ENCODE results near the gene WDR6. TPM values are rescaled to one million over a fixed set of nuclear protein-coding genes. Genes with fewer than 3 reads are reported as not detected.

The WDR6 gene
- total and polyA plus RNA-seq, 2 experiments from 2014 or later, result 76.5 to 156 TPM

DNA sequence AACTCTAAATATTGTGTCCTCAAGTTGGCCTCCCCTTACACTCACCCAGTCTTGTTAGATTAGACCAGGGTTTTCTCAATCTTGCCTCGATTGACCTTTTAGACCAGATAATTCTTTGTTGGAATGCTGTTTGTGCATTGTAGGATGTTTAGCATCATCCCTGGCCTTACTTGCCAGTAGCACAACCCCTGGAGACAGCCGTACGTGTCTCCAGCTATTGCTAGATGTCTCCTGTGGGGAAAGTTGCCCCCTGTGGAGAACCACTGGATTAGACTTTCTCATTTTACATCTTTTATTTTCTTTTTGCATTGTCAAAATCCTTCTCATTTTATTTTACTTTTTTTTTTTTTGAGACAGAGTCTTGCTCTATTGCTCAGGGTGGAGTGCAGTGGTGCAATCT, 2.2 kb downstream of the WDR6 start (continued):
- TF ChIP-seq, protein P1, sequence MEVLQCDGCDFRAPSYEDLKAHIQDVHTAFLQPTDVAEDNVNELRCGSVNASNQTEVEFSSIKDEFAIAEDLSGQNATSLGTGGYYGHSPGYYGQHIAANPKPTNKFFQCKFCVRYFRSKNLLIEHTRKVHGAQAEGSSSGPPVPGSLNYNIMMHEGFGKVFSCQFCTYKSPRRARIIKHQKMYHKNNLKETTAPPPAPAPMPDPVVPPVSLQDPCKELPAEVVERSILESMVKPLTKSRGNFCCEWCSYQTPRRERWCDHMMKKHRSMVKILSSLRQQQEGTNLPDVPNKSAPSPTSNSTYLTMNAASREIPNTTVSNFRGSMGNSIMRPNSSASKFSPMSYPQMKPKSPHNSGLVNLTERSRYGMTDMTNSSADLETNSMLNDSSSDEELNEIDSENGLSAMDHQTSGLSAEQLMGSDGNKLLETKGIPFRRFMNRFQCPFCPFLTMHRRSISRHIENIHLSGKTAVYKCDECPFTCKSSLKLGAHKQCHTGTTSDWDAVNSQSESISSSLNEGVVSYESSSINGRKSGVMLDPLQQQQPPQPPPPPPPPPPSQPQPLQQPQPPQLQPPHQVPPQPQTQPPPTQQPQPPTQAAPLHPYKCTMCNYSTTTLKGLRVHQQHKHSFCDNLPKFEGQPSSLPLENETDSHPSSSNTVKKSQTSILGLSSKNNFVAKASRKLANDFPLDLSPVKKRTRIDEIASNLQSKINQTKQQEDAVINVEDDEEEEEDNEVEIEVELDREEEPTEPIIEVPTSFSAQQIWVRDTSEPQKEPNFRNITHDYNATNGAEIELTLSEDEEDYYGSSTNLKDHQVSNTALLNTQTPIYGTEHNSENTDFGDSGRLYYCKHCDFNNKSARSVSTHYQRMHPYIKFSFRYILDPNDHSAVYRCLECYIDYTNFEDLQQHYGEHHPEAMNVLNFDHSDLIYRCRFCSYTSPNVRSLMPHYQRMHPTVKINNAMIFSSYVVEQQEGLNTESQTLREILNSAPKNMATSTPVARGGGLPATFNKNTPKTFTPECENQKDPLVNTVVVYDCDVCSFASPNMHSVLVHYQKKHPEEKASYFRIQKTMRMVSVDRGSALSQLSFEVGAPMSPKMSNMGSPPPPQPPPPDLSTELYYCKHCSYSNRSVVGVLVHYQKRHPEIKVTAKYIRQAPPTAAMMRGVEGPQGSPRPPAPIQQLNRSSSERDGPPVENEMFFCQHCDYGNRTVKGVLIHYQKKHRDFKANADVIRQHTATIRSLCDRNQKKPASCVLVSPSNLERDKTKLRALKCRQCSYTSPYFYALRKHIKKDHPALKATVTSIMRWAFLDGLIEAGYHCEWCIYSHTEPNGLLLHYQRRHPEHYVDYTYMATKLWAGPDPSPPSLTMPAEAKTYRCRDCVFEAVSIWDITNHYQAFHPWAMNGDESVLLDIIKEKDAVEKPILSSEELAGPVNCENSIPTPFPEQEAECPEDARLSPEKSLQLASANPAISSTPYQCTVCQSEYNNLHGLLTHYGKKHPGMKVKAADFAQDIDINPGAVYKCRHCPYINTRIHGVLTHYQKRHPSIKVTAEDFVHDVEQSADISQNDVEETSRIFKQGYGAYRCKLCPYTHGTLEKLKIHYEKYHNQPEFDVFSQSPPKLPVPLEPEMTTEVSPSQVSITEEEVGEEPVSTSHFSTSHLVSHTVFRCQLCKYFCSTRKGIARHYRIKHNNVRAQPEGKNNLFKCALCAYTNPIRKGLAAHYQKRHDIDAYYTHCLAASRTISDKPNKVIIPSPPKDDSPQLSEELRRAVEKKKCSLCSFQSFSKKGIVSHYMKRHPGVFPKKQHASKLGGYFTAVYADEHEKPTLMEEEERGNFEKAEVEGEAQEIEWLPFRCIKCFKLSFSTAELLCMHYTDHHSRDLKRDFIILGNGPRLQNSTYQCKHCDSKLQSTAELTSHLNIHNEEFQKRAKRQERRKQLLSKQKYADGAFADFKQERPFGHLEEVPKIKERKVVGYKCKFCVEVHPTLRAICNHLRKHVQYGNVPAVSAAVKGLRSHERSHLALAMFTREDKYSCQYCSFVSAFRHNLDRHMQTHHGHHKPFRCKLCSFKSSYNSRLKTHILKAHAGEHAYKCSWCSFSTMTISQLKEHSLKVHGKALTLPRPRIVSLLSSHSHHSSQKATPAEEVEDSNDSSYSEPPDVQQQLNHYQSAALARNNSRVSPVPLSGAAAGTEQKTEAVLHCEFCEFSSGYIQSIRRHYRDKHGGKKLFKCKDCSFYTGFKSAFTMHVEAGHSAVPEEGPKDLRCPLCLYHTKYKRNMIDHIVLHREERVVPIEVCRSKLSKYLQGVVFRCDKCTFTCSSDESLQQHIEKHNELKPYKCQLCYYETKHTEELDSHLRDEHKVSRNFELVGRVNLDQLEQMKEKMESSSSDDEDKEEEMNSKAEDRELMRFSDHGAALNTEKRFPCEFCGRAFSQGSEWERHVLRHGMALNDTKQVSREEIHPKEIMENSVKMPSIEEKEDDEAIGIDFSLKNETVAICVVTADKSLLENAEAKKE (CRISPR knock-in tag; IDR thresholded peaks at IDR 0.05), result no peak
- no peak for TF ChIP-seq STAT1 (IDR thresholded peaks at IDR 0.05; ENCODE audit: unreplicated experiment)
- TF ChIP-seq, protein P2, sequence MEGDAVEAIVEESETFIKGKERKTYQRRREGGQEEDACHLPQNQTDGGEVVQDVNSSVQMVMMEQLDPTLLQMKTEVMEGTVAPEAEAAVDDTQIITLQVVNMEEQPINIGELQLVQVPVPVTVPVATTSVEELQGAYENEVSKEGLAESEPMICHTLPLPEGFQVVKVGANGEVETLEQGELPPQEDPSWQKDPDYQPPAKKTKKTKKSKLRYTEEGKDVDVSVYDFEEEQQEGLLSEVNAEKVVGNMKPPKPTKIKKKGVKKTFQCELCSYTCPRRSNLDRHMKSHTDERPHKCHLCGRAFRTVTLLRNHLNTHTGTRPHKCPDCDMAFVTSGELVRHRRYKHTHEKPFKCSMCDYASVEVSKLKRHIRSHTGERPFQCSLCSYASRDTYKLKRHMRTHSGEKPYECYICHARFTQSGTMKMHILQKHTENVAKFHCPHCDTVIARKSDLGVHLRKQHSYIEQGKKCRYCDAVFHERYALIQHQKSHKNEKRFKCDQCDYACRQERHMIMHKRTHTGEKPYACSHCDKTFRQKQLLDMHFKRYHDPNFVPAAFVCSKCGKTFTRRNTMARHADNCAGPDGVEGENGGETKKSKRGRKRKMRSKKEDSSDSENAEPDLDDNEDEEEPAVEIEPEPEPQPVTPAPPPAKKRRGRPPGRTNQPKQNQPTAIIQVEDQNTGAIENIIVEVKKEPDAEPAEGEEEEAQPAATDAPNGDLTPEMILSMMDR (conservative IDR thresholded peaks at IDR 0.05; ENCODE audit: low read depth in 2 of 2), result no peak
- TF ChIP-seq POLR2AphosphoS5 (IDR thresholded peaks at IDR 0.05; ENCODE audit: low read depth), result no peak

DNA sequence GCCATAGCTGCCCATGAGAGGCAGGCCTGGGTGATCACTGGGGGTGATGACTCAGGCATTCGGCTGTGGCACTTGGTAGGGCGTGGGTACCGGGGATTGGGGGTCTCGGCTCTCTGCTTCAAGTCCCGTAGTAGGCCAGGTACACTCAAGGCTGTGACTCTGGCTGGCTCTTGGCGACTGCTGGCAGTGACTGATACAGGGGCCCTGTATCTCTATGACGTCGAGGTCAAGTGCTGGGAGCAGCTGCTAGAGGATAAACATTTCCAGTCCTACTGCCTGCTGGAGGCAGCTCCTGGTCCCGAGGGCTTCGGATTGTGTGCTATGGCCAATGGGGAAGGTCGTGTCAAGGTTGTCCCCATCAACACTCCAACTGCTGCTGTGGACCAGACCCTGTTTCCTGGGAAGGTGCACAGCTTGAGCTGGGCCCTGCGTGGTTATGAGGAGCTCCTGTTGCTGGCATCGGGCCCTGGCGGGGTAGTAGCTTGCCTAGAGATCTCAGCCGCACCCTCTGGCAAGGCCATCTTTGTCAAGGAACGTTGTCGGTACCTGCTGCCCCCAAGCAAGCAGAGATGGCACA, 5.3 kb downstream of the WDR6 start:
- Mint-ChIP-seq H3K27me3 (ENCODE audit: insufficient read depth, low read depth, poor library complexity) (peaks cover 20% of the 10 kb centered on the region), H3K36me3 (ENCODE audit: low read depth) (peaks cover 68% of the 10 kb centered on the region), H3K9me3 (peaks cover 3% of the 10 kb centered on the region; the same call in 2 of the 3 replicates), H3K27ac (no peak overlapping the region), H3K4me1 (peaks cover 19% of the 10 kb centered on the region), H3K4me3 (no peak overlapping the region)
- H3K27ac ChIP-seq (ENCODE audit: low read depth), result no peak overlapping the region
- H3K27me3 ChIP-seq (ENCODE audit: insufficient read depth), result no peaks in the 10 kb centered on the region
- DNase-seq (ENCODE audit: low spot score) (no peak), ATAC-seq (no peak)
- H2AFZ ChIP-seq, result no peak overlapping the region
- H3K79me2 ChIP-seq (replicated peaks; ENCODE audit: insufficient read depth), result peaks cover 53% of the 10 kb centered on the region
- H3F3A ChIP-seq (replicated peaks; ENCODE audit: low read depth), result peaks cover 26% of the 10 kb centered on the region; the same call in 1 of the 2 replicates
- no peaks in the 10 kb centered on the region for H3K9me2 ChIP-seq (ENCODE audit: insufficient read depth)
- peaks cover 19% of the 10 kb centered on the region for H3K36me3 ChIP-seq (ENCODE audit: insufficient read depth)
- H3K4me1 ChIP-seq (ENCODE audit: insufficient read depth), result peaks cover 8% of the 10 kb centered on the region
- no peak overlapping the region for H3K4me2 ChIP-seq
- no peak overlapping the region for H3K4me3 ChIP-seq
- peaks cover 38% of the 10 kb centered on the region for H4K20me1 ChIP-seq (replicated peaks; ENCODE audit: insufficient read depth)
- TF ChIP-seq EZH2phosphoT487 (IDR thresholded peaks at IDR 0.05; ENCODE audit: unreplicated experiment) (no peak), CREB1 (CRISPR knock-in tag; IDR thresholded peaks at IDR 0.05; ENCODE audit: low read depth) (no peak), NANOG (IDR thresholded peaks at IDR 0.05; ENCODE audit: borderline replicate concordance) (no peak), EZH2 (IDR thresholded peaks at IDR 0.05; ENCODE audit: low read depth, unreplicated experiment) (no peak)
- TF ChIP-seq, protein P2 (conservative IDR thresholded peaks at IDR 0.05; ENCODE audit: low read depth in 2 of 2), result no peak
